H1 (cell line): ENCODE measurements around the gene DPP10. TPM values are rescaled to one million over a fixed set of nuclear protein-coding genes. Genes with fewer than 3 reads are reported as not detected.

Experiments used
- BCL11A ChIP-seq, 2 experiments: IDR thresholded peaks; one replicate each; pipeline ENCODE4 v1.6.1; 2011; ENCODE audit warnings: low read depth in 2 of 2, low read length in 2 of 2, mild to moderate bottlenecking in 2 of 2
- CHD1 ChIP-seq: IDR thresholded peaks from 2 replicates; pipeline ENCODE4 v1.6.1; 2012; ENCODE audit warnings: low read depth, low read length, improper control_type of control experiment
- CTBP2 ChIP-seq: IDR thresholded peaks from 2 replicates; pipeline ENCODE4 v1.7.0; 2011; ENCODE audit warnings: borderline replicate concordance, mild to moderate bottlenecking, moderate library complexity, mixed read lengths, low read length; ENCODE audit not compliant: insufficient read depth, insufficient read length
- FOSL1 ChIP-seq: IDR thresholded peaks from 2 replicates; pipeline ENCODE4 v1.6.1; 2011; ENCODE audit warnings: mild to moderate bottlenecking, low read depth, low read length, moderate library complexity; ENCODE audit not compliant: insufficient read depth
- HDAC6 ChIP-seq: IDR thresholded peaks from one replicate; pipeline ENCODE4 v1.7.1; 2012; ENCODE audit warnings: low read depth, mild to moderate bottlenecking, inconsistent platforms, low read length, moderate library complexity
- NRF1 ChIP-seq: IDR thresholded peaks from 2 replicates; pipeline ENCODE4 v1.6.1; 2011; ENCODE audit warnings: mild to moderate bottlenecking, low read depth, low read length, improper control_type of control experiment
- SIN3A ChIP-seq, 2 experiments: IDR thresholded peaks in 1 of 2; conservative IDR thresholded peaks in 1 of 2; 2 replicates each; pipeline ENCODE4 v1.6.1; 2011 to 2012; ENCODE audit warnings: low read length in 2 of 2, improper control_type of control experiment in 1 of 2, low read depth in 1 of 2, mild to moderate bottlenecking in 1 of 2
- SIX5 ChIP-seq: IDR thresholded peaks from 2 replicates; pipeline ENCODE4 v1.6.1; 2011; ENCODE audit warnings: mild to moderate bottlenecking, low read depth, low read length
- polyA plus RNA-seq, 7 experiments: library from polyadenylated mRNA; depleted of rRNA in 3 of 7; stranded (reverse) in 5 of 7; unstranded in 2 of 7; fragments of >200 nt in 5 of 7; fragments of 200-250 nt in 2 of 7; gene quantifications; 1 replicate in 5 of 7; 2 replicates in 1 of 7; 4 replicates in 1 of 7; pipeline versions ENCODE4 v1.2.1 to v1.2.3, GENCODE V29; 2011 to 2013; ENCODE audit warnings: missing spikeins in 2 of 7, mixed read lengths in 2 of 7
- total RNA-seq: library from RNA; stranded (reverse); fragmentation: NEBNext Ultra II Directional; extraction: Animal tissue kit (Norgen Biotek cat#: 25700); gene quantifications from 2 replicates; pipeline ENCODE4 v1.2.1, GENCODE V29; 2021
- TF ChIP-seq, protein P1 (sequence below): IDR thresholded peaks from 2 replicates; pipeline ENCODE4 v1.6.1; 2012; ENCODE audit warnings: low read length, inconsistent platforms

Gene DPP10
- total and polyA plus RNA-seq, 2 of the 8 experiments (the other 6 are each of a cell fraction or from before 2014, with no cell fraction given), result 3.3 to 7.2 TPM

DNA sequence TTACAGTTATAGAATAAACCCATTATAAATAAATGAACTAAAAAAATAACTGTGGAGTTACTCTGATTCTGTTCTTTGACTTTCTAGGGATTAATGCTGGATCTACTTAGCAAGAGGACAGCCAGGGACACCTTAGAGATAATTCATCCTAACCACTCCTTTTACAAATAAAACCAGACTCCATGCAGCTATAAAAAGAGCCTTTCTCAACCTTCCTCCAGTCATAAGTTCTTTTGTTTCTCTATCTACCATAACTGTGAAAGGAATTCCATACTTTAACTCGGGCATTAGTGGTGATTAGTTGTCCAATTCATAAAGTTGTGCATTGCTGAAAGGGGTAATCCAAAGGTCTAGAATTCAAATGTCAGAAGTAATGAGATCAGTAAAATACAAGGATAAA, 682.4 kb downstream of the DPP10 start (continued):
- TF ChIP-seq, protein P1, sequence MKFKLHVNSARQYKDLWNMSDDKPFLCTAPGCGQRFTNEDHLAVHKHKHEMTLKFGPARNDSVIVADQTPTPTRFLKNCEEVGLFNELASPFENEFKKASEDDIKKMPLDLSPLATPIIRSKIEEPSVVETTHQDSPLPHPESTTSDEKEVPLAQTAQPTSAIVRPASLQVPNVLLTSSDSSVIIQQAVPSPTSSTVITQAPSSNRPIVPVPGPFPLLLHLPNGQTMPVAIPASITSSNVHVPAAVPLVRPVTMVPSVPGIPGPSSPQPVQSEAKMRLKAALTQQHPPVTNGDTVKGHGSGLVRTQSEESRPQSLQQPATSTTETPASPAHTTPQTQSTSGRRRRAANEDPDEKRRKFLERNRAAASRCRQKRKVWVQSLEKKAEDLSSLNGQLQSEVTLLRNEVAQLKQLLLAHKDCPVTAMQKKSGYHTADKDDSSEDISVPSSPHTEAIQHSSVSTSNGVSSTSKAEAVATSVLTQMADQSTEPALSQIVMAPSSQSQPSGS, result no peak
- no peak for TF ChIP-seq SIX5
- no peak for TF ChIP-seq CHD1
- TF ChIP-seq NRF1, result no peak
- TF ChIP-seq CTBP2, result no peak
- no peak for TF ChIP-seq BCL11A (IDR thresholded peaks at IDR 0.05; ENCODE audit: low read depth in 2 of 2, low read length in 2 of 2)
- no peak for TF ChIP-seq HDAC6
- no peak for TF ChIP-seq SIN3A (conservative IDR thresholded peaks at IDR 0.05 in 1 of 2, IDR thresholded peaks at IDR 0.05 in 1 of 2; ENCODE audit: low read depth in 1 of 2, low read length in 2 of 2)
- TF ChIP-seq FOSL1, result no peak
